Measurements from ENCODE around the gene SCMH1. TPM values are rescaled to one million over a fixed set of nuclear protein-coding genes. Genes with fewer than 3 reads are reported as not detected.

The SCMH1 gene
- total RNA-seq, 2 experiments from 2014 or later, result 23.6 to 24.4 TPM

- POLR2A ChIA-PET, result interaction anchor here (0.9 kb wide), 1 partner anchor 17 kb away, joined by 4 read pairs; no protein-coding TSS in a partner anchor
- CTCF ChIA-PET, result no interaction called here
Observed at GRCh38 chr1:40986328-40986783, 255.8 kb downstream of the SCMH1 start.

DNA sequence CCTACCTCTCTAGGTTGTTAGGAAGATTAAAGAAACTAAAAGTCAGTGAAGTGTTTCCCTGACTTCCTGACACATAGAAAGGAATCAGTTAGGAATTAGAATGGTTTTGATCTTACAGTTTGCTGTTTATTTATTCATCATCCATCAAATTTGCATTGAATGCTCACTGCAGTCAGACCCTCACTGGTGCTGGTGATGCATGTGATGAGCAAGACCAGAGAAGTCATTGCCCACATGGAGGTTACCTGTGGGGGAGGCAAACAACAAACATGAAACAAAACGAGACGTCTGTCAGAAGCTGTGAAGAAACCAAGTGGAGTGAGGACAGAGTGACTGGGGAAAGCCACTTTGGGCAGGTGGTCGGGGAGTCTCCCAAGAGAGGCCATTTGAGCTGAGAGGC lies 256.2 kb downstream of the SCMH1 start:
- CTCF ChIA-PET, result no interaction called here
- POLR2A ChIA-PET, result interaction anchor here (0.9 kb wide), 1 partner anchor 18 kb away, joined by 4 read pairs; no protein-coding TSS in a partner anchor

DNA sequence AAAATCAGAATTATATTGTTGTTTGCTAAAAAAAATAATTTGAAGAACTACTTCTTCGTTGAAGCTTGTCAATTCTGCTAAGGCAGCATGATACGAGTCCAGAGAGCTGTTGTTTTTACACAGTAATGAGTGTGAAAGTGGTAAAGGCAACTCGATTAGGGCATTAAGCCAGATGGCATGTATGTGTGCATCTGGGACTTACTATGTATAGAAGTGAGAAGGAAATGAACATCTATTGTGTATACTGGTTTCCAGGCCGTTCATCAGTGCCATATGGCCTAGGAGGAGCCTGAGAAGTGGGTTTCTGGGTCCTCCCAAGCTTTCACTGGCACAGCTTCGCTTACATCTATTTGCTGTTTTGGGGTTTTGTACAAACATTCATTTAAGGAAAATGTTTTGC lies 256.9 kb downstream of the SCMH1 start:
- POLR2A ChIA-PET, result no interaction called here

DNA sequence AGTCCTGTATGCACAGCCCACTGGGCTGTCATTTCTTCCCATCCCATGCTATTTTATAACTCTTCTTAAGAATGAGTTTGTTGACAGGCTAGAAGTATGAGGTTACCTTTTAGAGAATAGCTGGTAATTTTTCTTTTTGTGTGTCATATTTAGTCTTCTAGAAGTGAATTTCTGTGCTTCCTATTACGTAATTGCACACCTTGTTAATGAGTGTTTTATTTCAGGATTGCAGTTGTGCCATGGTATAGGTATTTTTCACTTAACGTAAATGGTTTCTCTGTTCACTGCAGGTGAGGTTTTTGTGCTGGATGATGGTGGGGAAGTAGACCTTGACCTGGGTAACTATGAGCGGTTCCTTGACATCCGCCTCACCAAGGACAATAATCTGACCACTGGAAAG lies 257.6 kb downstream of the SCMH1 start:
- POLR2A ChIA-PET, result interaction anchor here (1.2 kb wide), 1 partner anchor 19 kb away, joined by 8 read pairs; no protein-coding TSS in a partner anchor
- CTCF ChIA-PET, result interaction anchor here (2.1 kb wide), 1 partner anchor 19 kb away, joined by 7 read pairs; no protein-coding TSS in a partner anchor

More for the DNA sequence above, 256.9 kb downstream of the SCMH1 start:
- CTCF ChIA-PET, result interaction anchor here (2.1 kb wide), 1 partner anchor 18 kb away, joined by 7 read pairs; no protein-coding TSS in a partner anchor

GRCh38 chr1:40984066-40984465 lies 258.0 kb downstream of the SCMH1 start:
- ChIA-PET POLR2A (interaction anchor here (0.8 to 1.2 kb wide), 2 partner anchors 20 to 38 kb away, joined by 3 to 8 read pairs; partner anchors contain the start of gene SLFNL1), CTCF (interaction anchor here (2.1 kb wide), 1 partner anchor 19 kb away, joined by 7 read pairs; no protein-coding TSS in a partner anchor)

DNA sequence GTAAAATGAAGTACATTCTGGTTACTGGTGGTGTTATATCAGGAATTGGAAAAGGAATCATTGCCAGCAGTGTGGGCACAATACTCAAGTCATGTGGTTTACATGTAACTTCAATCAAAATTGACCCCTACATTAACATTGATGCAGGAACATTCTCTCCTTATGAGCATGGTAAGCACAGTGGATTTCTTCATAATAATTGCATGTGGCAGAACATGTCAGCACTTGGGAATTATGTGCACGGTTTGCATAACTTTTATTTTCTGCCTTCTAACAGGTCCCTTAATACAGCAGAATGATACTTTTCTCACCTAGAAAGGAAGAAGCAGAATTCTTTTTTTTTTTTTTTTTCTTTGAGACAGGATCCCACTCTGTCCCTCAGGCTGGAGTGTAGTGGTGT lies 258.8 kb downstream of the SCMH1 start:
- POLR2A ChIA-PET, result no interaction called here
- CTCF ChIA-PET, result interaction anchor here (2.1 kb wide), 1 partner anchor 20 kb away, joined by 7 read pairs; no protein-coding TSS in a partner anchor

DNA sequence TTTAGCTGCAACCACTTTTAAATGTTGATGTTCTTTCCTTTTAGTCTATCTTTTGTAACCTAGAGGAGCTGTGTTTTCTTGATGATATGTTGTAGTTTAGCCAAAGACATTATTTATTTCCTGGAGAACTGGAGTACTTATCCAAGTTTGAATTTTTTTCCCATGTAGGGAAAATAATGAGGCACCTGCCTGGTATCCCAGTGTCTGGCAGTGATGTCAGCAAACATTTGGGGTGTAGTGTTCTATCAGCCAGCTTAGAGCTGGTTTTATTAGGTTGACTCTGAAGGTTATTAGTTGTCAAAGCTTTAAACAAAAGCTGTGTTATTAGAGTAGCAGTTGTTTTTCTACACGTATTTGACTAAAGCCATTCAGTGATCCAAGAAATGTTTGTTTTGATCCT lies 259.4 kb downstream of the SCMH1 start:
- CTCF ChIA-PET, result no interaction called here
- POLR2A ChIA-PET, result no interaction called here

GRCh38 chr1:40981691-40982448 lies 260.2 kb downstream of the SCMH1 start:
- POLR2A ChIA-PET, result no interaction called here
- CTCF ChIA-PET, result no interaction called here

- POLR2A ChIA-PET, result interaction anchor here (0.6 to 2.0 kb wide), 5 partner anchors 23 to 639 kb away, joined by 4 to 7 read pairs (median 4); partner anchors contain the start of gene CITED4
- CTCF ChIA-PET, result interaction anchor here (1.0 kb wide), 2 partner anchors 23 to 32 kb away, joined by 3 read pairs; no protein-coding TSS in a partner anchor
Observed at GRCh38 chr1:40980453-40981121, 261.5 kb downstream of the SCMH1 start.

- ChIA-PET CTCF (interaction anchor here (1.0 to 1.7 kb wide), 3 partner anchors 23 to 31 kb away, joined by 3 to 5 read pairs (median 3); no protein-coding TSS in a partner anchor), POLR2A (interaction anchor here (0.6 to 2.0 kb wide), 9 partner anchors 15 to 1130 kb away, joined by 3 to 7 read pairs (median 4); partner anchors contain the start of gene CITED4)
Observed at GRCh38 chr1:40980068-40980452, 262.0 kb downstream of the SCMH1 start.

GRCh38 chr1:40979241-40980067 lies 262.7 kb downstream of the SCMH1 start, which contains the start of gene CTPS1:
Gene CTPS1 (plus strand): TSS chr1:40979696. CDS start chr1:40983291, 3,595 bp downstream.
- CTCF ChIA-PET, result interaction anchor here (1.0 to 1.7 kb wide), 3 partner anchors 24 to 205 kb away, joined by 3 to 5 read pairs (median 3); no protein-coding TSS in a partner anchor
- POLR2A ChIA-PET, result interaction anchor here (0.6 to 2.0 kb wide), 8 partner anchors 16 to 1129 kb away, joined by 3 to 7 read pairs (median 4); partner anchors contain the start of gene CITED4

- ChIA-PET CTCF (interaction anchor here (1.4 to 1.7 kb wide), 2 partner anchors 26 to 205 kb away, joined by 3 to 5 read pairs; no protein-coding TSS in a partner anchor), POLR2A (interaction anchor here (2.0 kb wide), 1 partner anchor 117 kb away, joined by 7 read pairs; the partner anchor contains the start of gene CITED4)
Observed at GRCh38 chr1:40978886-40979240, 263.2 kb downstream of the SCMH1 start.

- ChIA-PET CTCF (no interaction called here), POLR2A (no interaction called here)
Observed at GRCh38 chr1:40977716-40978115, 264.4 kb downstream of the SCMH1 start.

Other genes starting within 250 kb of the SCMH1 start
- gene SLFNL1, start 220.6 kb downstream of the SCMH1 start, total RNA-seq, result under 1 TPM; 0.06 to 0.11 TPM
- gene FOXO6, start 119.1 kb upstream of the SCMH1 start, total RNA-seq, result under 1 TPM; 0.08 to 0.21 TPM
- gene EDN2, start 242.4 kb upstream of the SCMH1 start, total RNA-seq, result not detected